GM12878 (cell line): ENCODE measurements around the gene PCED1A. TPM values are rescaled to one million over a fixed set of nuclear protein-coding genes. Genes with fewer than 3 reads are reported as not detected.

Experiments used
- ATAC-seq: fragments of 200-7000 bp; cut with Tn5 transposase; 3 replicates; pipeline ENCODE4 v1.9.1; 2020; ENCODE audit warnings: mild to moderate bottlenecking, moderate library complexity
- BruUV-seq: library from RNA; stranded (reverse); fragments of 400-500 nt; replicated peaks from 2 replicates; lab custom pipeline; 2021; lab: Mats Ljungman, UMichigan
- CTCF ChIA-PET: fragments of 300-600 bp; sonication (Branson Sonifier 250); formaldehyde crosslinking; extraction: SDS; loops from one replicate; lab custom pipeline; 2021; ENCODE audit warnings: inconsistent platforms; lab: Yijun Ruan, JAX
- POLR2A ChIA-PET: fragments of 350-600 bp; formaldehyde crosslinking; extraction: SDS; loops from one replicate; lab custom pipeline; 2021; ENCODE audit warnings: inconsistent platforms; lab: Charles Lee
- RAD21 ChIA-PET: fragments of 300-600 bp; sonication (Branson Sonifier 250); formaldehyde crosslinking; loops from one replicate; lab custom pipeline; 2023; ENCODE audit warnings: antibody characterized with exemption; ENCODE audit not compliant: unreplicated experiment; lab: Charles Lee
- SMC1A ChIA-PET: fragments of 300-600 bp; sonication (Branson Sonifier 250); formaldehyde crosslinking; loops from one replicate; lab custom pipeline; 2023; ENCODE audit not compliant: unreplicated experiment, uncharacterized antibody; lab: Charles Lee
- DNase-seq: peaks from one replicate; pipeline ENCODE4 v3.0.0-alpha.2; 2011; ENCODE audit warnings: low read depth, low spot score
- FAIRE-seq: peaks from 3 replicates; lab custom pipeline; 2011; peaks lifted over from hg19 to GRCh38; lab: Jason Lieb, UNC
- H2AFZ ChIP-seq: 2 replicates; pipeline ENCODE4 v1.6.0; 2011; ENCODE audit warnings: low read depth, low read length, control low read depth; ENCODE audit not compliant: control insufficient read depth
- H3K27ac ChIP-seq: 2 replicates; pipeline ENCODE4 v1.5.1; 2011; ENCODE audit warnings: control low read depth; ENCODE audit not compliant: control insufficient read depth, insufficient read depth
- H3K27me3 ChIP-seq, 2 experiments: replicated peaks in 1 of 2; 2 replicates each; pipeline versions ENCODE4 v1.6.0 to v1.6.1; 2011; ENCODE audit warnings: low read length in 1 of 2; ENCODE audit not compliant: control insufficient read depth in 2 of 2, insufficient read depth in 2 of 2
- H3K36me3 ChIP-seq, 2 experiments: 2 replicates each; pipeline ENCODE4 v1.5.1; 2011; ENCODE audit warnings: low read length in 1 of 2; ENCODE audit not compliant: control insufficient read depth in 2 of 2, insufficient read depth in 2 of 2
- H3K4me1 ChIP-seq: 2 replicates; pipeline ENCODE4 v1.6.1; 2011; ENCODE audit warnings: mild to moderate bottlenecking, low read length, moderate library complexity, mixed read lengths; ENCODE audit not compliant: control insufficient read depth, insufficient read depth
- H3K4me2 ChIP-seq: 2 replicates; pipeline ENCODE4 v1.6.0; 2011; ENCODE audit warnings: control low read depth; ENCODE audit not compliant: control insufficient read depth, insufficient read depth
- H3K4me3 ChIP-seq: fragments of 200-600 bp; sonication (generic); 2 replicates; pipeline ENCODE4 v1.5.1; 2016
- H3K79me2 ChIP-seq: 2 replicates; pipeline ENCODE4 v1.6.0; 2011; ENCODE audit warnings: low read length; ENCODE audit not compliant: control insufficient read depth, insufficient read depth
- H3K9ac ChIP-seq: 2 replicates; pipeline ENCODE4 v1.8.0; 2011; ENCODE audit warnings: low read length, control low read depth, mixed read lengths; ENCODE audit not compliant: control insufficient read depth, insufficient read depth
- H3K9me3 ChIP-seq: replicated peaks from 3 replicates; pipeline ENCODE4 v1.5.1; 2011; ENCODE audit warnings: mild to moderate bottlenecking, low read length; ENCODE audit not compliant: control insufficient read depth, insufficient read depth
- H4K20me1 ChIP-seq: 2 replicates; pipeline ENCODE4 v1.6.0; 2011; ENCODE audit not compliant: control insufficient read depth, insufficient read depth
- EZH2 ChIP-seq: IDR thresholded peaks from 2 replicates; pipeline ENCODE4 v1.6.1; 2012; ENCODE audit warnings: low read depth, mild to moderate bottlenecking, control low read depth, inconsistent platforms, low read length, borderline replicate concordance; ENCODE audit not compliant: control insufficient read depth
- NR2C2 ChIP-seq: IDR thresholded peaks from 2 replicates; pipeline ENCODE4 v1.6.1; 2011; ENCODE audit warnings: borderline replicate concordance, low read depth; ENCODE audit not compliant: control insufficient read depth, insufficient read length
- SPI1 ChIP-seq: IDR thresholded peaks from 2 replicates; pipeline ENCODE4 v1.6.1; 2011; ENCODE audit warnings: low read depth, mild to moderate bottlenecking, low read length, moderate library complexity, borderline replicate concordance; ENCODE audit not compliant: insufficient read depth
- WRNIP1 ChIP-seq: IDR thresholded peaks from 2 replicates; pipeline ENCODE4 v1.6.1; 2011; ENCODE audit warnings: low read depth, low read length, improper control_type of control experiment, borderline replicate concordance
- WGBS: methylation state at CpG from one replicate; pipeline ENCODE4 v1.1.6; 2016; ENCODE audit warnings: low lambda C conversion rate; ENCODE audit not compliant: insufficient replicate concordance, insufficient coverage; ENCODE audit errors: missing lambda C conversion rate; 5-methylcytosine and 5-hydroxymethylcytosine counted together
- in situ Hi-C: fragments of 300-500 bp; cut with MboI; formaldehyde crosslinking; loops from 9 replicates; pipeline ENCODE4 v1.14.3; 2018; ENCODE audit warnings: mixed read lengths
- intact Hi-C: fragments of 100-400 bp; cut with micrococcal nuclease; formaldehyde crosslinking; loops from one replicate; pipeline ENCODE4 v1.14.2; 2022; ENCODE audit not compliant: unreplicated experiment
- polyA plus RNA-seq, 11 experiments: library from polyadenylated mRNA; depleted of rRNA in 4 of 11; unstranded in 6 of 11; stranded (reverse) in 5 of 11; fragments of >200 nt; fragmentation: Nextera tagmentation in 4 of 11; fragmentation: Illumina TruSeq in 1 of 11; extraction: Ambion mirVana in 4 of 11; extraction: Trizol in 1 of 11; gene quantifications; 1 replicate in 1 of 11; 2 replicates in 10 of 11; pipeline versions ENCODE4 v1.2.1 to v1.2.3, GENCODE V29; 2011 to 2016; ENCODE audit warnings: inconsistent platforms in 2 of 11, missing spikeins in 2 of 11, low read depth in 1 of 11
- total RNA-seq, 4 experiments: library from RNA; depleted of rRNA in 3 of 4; stranded (reverse); fragments of >200 nt in 3 of 4; fragmentation: Illumina TruSeq in 1 of 4; extraction: Trizol in 1 of 4; gene quantifications; 2 replicates each; pipeline versions ENCODE4 v1.2.1 to v1.2.3, GENCODE V29; 2013 to 2021

Gene PCED1A
- total and polyA plus RNA-seq, 10 of the 15 experiments (the other 5 are each of a cell fraction or from before 2014, with no cell fraction given) = 4.5 to 30.9 (median 12.0) TPM

GRCh38 chr20:2800521-2801285, 39.8 kb downstream of the PCED1A start, which contains the start of gene CPXM1:
Gene CPXM1, minus strand, starts transcription at chr20:2800627. Its CDS starts 55 bp downstream, at chr20:2800572.
- H3K9me3 ChIP-seq = no peaks in the 10 kb centered on the region
- peak within 1 kb of the TSS; percentile 43; the same call in 1 of the 2 replicates for H3K4me2 ChIP-seq
- no peak within 1 kb of the TSS for H3K4me3 ChIP-seq
- CTCF ChIA-PET = no interaction called here
- no peaks in the 10 kb centered on the region for H4K20me1 ChIP-seq
- peaks cover 13 to 18% of the 10 kb centered on the region in 2 experiments for H3K27me3 ChIP-seq
- RAD21 ChIA-PET = interaction anchor here (0.9 kb wide), 1 partner anchor 200 kb away, joined by 3 read pairs; no protein-coding TSS in a partner anchor
- H3K9ac ChIP-seq = no peak within 1 kb of the TSS
- under 1% methylated on average over 41 of the region's 52 CpGs for WGBS
- FAIRE-seq (no peak), DNase-seq (no peak), ATAC-seq (peak; percentile 74)
- intact Hi-C loops = no loop called here
- no peak within 1 kb of the TSS for H3K27ac ChIP-seq
- BruUV-seq = no TSS peak
- TF ChIP-seq SPI1 (peak; percentile 14; the same call in 1 of the 2 replicates), NR2C2 (no peak), EZH2 (peak; percentile 94; the same call in 1 of the 2 replicates), WRNIP1 (no peak)
- no peaks in the 10 kb centered on the region for H3K79me2 ChIP-seq
- H2AFZ ChIP-seq = no peak within 1 kb of the TSS
- POLR2A ChIA-PET = no interaction called here
- no peaks in the 10 kb centered on the region for H3K36me3 ChIP-seq
- in situ Hi-C loops = no loop called here
- H3K4me1 ChIP-seq = no peaks in the 10 kb centered on the region
- SMC1A ChIA-PET = interaction anchor here (0.8 to 1.1 kb wide), 2 partner anchors 9 to 51 kb away, joined by 3 read pairs; no protein-coding TSS in a partner anchor
